HepG2 (cell line): ENCODE measurements around the gene KRTAP5-11. TPM values are rescaled to one million over a fixed set of nuclear protein-coding genes. Genes with fewer than 3 reads are reported as not detected.
"Not testable (repeated sequence)": the region's sequence is repeated elsewhere in the genome, so short reads cannot be mapped to it uniquely, and the experiment has no call there.

Source experiments
- ATAC-seq: fragments of 200-7000 bp; cut with Tn5 transposase; 3 replicates; pipeline ENCODE4 v1.9.1; 2020; ENCODE audit warnings: mild to moderate bottlenecking, moderate library complexity
- BruUV-seq: library from RNA; stranded (reverse); fragments of 400-500 nt; replicated peaks from 2 replicates; lab custom pipeline; 2021; lab: Mats Ljungman, UMichigan
- CTCF ChIA-PET: fragments of 300-600 bp; formaldehyde crosslinking; extraction: SDS; loops from one replicate; lab custom pipeline; 2021; ENCODE audit warnings: low total read pairs, inconsistent platforms, low intra/inter-chr PET ratio; lab: Yijun Ruan, JAX
- POLR2A ChIA-PET: fragments of 350-600 bp; sonication (Branson Sonifier 250); formaldehyde crosslinking; loops from one replicate; lab custom pipeline; 2020; ENCODE audit warnings: antibody characterized with exemption, inconsistent platforms; lab: Yijun Ruan, JAX
- DNase-seq: peaks from one replicate; pipeline ENCODE4 v3.0.0-alpha.2; 2015; ENCODE audit warnings: low spot score
- FAIRE-seq: peaks from 3 replicates; lab custom pipeline; 2011; peaks lifted over from hg19 to GRCh38; lab: Jason Lieb, UNC
- H2AFZ ChIP-seq: one replicate; pipeline ENCODE4 v1.6.1; 2011; ENCODE audit warnings: low read length, inconsistent platforms
- H3K27ac ChIP-seq: fragments of 300-600 bp; 3 replicates; pipeline ENCODE4 v1.8.0; 2011; ENCODE audit warnings: mixed run types, mild to moderate bottlenecking, mixed read lengths, low read length, inconsistent platforms; ENCODE audit not compliant: insufficient read depth; ENCODE audit errors: extremely low read length
- H3K27me3 ChIP-seq, 2 experiments: fragments of 200-600 bp in 1 of 2; 2 replicates in 1 of 2; 3 replicates in 1 of 2; pipeline versions ENCODE4 v1.6.0 to v1.8.0; 2011; ENCODE audit warnings: low read length in 2 of 2, mild to moderate bottlenecking in 2 of 2, moderate library complexity in 2 of 2, inconsistent platforms in 1 of 2; ENCODE audit not compliant: insufficient read depth in 2 of 2, control insufficient read depth in 1 of 2
- H3K36me3 ChIP-seq, 2 experiments: fragments of 200-600 bp in 1 of 2; replicated peaks in 1 of 2; 2 replicates in 1 of 2; 3 replicates in 1 of 2; pipeline versions ENCODE4 v1.5.1 to v1.8.0; 2011; ENCODE audit warnings: low read length in 2 of 2, inconsistent platforms in 1 of 2; ENCODE audit not compliant: insufficient read depth in 2 of 2, control insufficient read depth in 1 of 2
- H3K4me1 ChIP-seq: 2 replicates; pipeline ENCODE4 v1.5.1; 2012; ENCODE audit warnings: low read length, inconsistent platforms; ENCODE audit not compliant: insufficient read depth
- H3K4me2 ChIP-seq: 2 replicates; pipeline ENCODE4 v1.6.0; 2011; ENCODE audit warnings: low read depth, low read length, inconsistent platforms
- H3K4me3 ChIP-seq, 3 experiments: fragments of 200-600 bp in 1 of 3; sonication (generic), shearing (Covaris generic) in 1 of 3; replicated peaks in 1 of 3; 2 replicates each; pipeline ENCODE4 v1.5.1; 2011 to 2016; ENCODE audit warnings: low read length in 3 of 3, inconsistent platforms in 2 of 3, low read depth in 2 of 3, mild to moderate bottlenecking in 2 of 3, control low read depth in 1 of 3, mixed read lengths in 1 of 3; ENCODE audit not compliant: insufficient read depth in 1 of 3
- H3K79me2 ChIP-seq: one replicate; pipeline ENCODE4 v1.6.1; 2011; ENCODE audit warnings: low read length, inconsistent platforms; ENCODE audit not compliant: insufficient read depth
- H3K9ac ChIP-seq: 2 replicates; pipeline ENCODE4 v1.6.0; 2011; ENCODE audit warnings: mild to moderate bottlenecking, low read depth, low read length, inconsistent platforms; ENCODE audit not compliant: insufficient read depth
- H3K9me3 ChIP-seq: 2 replicates; pipeline ENCODE4 v1.5.1; 2012; ENCODE audit warnings: mild to moderate bottlenecking, low read length
- H4K20me1 ChIP-seq: 2 replicates; pipeline ENCODE4 v1.6.0; 2011; ENCODE audit warnings: inconsistent platforms, mild to moderate bottlenecking, low read length, moderate library complexity; ENCODE audit not compliant: insufficient read depth
- WGBS: methylation state at CpG from one replicate; pipeline ENCODE4 v1.1.6; 2017; ENCODE audit warnings: low lambda C conversion rate; 5-methylcytosine and 5-hydroxymethylcytosine counted together
- in situ Hi-C: cut with HindIII; loops from 2 replicates; pipeline ENCODE4 v1.10.0; 2017; ENCODE audit warnings: low pct_unique_long_range_greater_than_20kb; ENCODE audit not compliant: extremely low pct_ligation_motif_present
- intact Hi-C: fragments of 100-400 bp; cut with micrococcal nuclease; formaldehyde crosslinking; loops from one replicate; pipeline ENCODE4 v1.10.0; 2022; ENCODE audit not compliant: unreplicated experiment
- polyA plus RNA-seq, 8 experiments: library from polyadenylated mRNA; depleted of rRNA in 3 of 8; stranded (reverse) in 7 of 8; unstranded in 1 of 8; fragments of >200 nt; fragmentation: Illumina TruSeq in 4 of 8; extraction: Trizol in 4 of 8; gene quantifications; 2 replicates each; pipeline versions ENCODE4 v1.2.1 to v1.2.3, GENCODE V29; 2011 to 2016; ENCODE audit warnings: low read depth in 4 of 8, missing spikeins in 1 of 8, mixed read lengths in 1 of 8; ENCODE audit not compliant: insufficient read depth in 1 of 8
- total RNA-seq, 5 experiments: library from RNA; depleted of rRNA; stranded (reverse); fragments of >200 nt; fragmentation: Illumina TruSeq; extraction: Trizol; gene quantifications; 2 replicates each; pipeline ENCODE4 v1.2.3, GENCODE V29; 2016; ENCODE audit warnings: low read depth in 1 of 5
- TF ChIP-seq, protein P1 (sequence below): sonication (generic); formaldehyde crosslinking; IDR thresholded peaks from 2 replicates; pipeline ENCODE4 v1.5.1; 2020; ENCODE audit warnings: mild to moderate bottlenecking, missing genetic modification reagents, moderate library complexity

Gene KRTAP5-11
- total and polyA plus RNA-seq, 2 of the 13 experiments (the other 11 are each of a cell fraction or from before 2014, with no cell fraction given) = not detected

DNA sequence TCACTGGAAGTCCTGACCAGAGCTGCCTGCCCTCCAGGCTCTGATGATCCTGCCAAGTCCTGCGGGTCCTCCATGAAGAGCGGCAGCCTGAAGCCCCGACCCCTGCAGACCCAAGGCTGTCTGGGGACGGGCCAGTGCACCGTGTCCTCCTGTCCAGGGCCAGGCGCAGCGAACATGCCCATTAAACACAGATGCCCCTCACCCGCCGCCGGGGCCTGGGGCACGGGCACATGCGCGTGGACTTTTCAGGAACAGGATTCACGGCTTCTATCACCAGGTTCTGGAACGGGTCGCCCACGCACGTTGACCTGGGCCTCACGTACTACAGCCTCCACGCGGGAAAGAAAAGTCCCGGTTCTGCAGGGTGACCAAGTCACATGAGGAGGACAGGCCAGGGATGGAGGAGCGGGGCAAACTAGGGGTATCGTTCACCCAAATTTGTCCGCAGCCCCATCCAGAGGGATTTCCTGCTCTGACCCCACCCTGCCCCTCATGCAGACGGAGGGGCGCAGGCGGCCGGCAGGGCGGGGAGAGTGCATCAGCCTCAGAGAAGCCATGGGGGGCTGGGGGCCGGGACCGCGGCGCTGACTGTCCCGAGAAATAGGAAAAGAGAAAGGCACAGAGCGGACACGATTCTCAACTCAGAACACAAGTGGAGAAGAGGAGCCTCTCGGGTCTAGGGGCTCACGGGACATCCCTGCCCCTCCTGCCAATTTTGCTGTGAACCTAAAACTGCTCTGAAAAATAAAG is 11.4 kb downstream of the KRTAP5-11 start:
- Histone ChIP-seq H3K27me3 (peaks cover 9 to 49% of the 10 kb centered on the region in 2 experiments; a peak in 4 of 5 replicates), H3K4me1 (peaks cover 43% of the 10 kb centered on the region)
- H4K20me1 ChIP-seq, ATAC-seq, CTCF ChIA-PET, H3K36me3 ChIP-seq, H3K4me2 ChIP-seq, intact Hi-C loops, H2AFZ ChIP-seq, H3K27ac ChIP-seq, H3K79me2 ChIP-seq, H3K9me3 ChIP-seq, in situ Hi-C loops, DNase-seq, FAIRE-seq, H3K9ac ChIP-seq, H3K4me3 ChIP-seq, POLR2A ChIA-PET, BruUV-seq: not testable (repeated sequence)
- WGBS = 65% methylated on average over 23 of the region's 39 CpGs
- TF ChIP-seq, protein P1, sequence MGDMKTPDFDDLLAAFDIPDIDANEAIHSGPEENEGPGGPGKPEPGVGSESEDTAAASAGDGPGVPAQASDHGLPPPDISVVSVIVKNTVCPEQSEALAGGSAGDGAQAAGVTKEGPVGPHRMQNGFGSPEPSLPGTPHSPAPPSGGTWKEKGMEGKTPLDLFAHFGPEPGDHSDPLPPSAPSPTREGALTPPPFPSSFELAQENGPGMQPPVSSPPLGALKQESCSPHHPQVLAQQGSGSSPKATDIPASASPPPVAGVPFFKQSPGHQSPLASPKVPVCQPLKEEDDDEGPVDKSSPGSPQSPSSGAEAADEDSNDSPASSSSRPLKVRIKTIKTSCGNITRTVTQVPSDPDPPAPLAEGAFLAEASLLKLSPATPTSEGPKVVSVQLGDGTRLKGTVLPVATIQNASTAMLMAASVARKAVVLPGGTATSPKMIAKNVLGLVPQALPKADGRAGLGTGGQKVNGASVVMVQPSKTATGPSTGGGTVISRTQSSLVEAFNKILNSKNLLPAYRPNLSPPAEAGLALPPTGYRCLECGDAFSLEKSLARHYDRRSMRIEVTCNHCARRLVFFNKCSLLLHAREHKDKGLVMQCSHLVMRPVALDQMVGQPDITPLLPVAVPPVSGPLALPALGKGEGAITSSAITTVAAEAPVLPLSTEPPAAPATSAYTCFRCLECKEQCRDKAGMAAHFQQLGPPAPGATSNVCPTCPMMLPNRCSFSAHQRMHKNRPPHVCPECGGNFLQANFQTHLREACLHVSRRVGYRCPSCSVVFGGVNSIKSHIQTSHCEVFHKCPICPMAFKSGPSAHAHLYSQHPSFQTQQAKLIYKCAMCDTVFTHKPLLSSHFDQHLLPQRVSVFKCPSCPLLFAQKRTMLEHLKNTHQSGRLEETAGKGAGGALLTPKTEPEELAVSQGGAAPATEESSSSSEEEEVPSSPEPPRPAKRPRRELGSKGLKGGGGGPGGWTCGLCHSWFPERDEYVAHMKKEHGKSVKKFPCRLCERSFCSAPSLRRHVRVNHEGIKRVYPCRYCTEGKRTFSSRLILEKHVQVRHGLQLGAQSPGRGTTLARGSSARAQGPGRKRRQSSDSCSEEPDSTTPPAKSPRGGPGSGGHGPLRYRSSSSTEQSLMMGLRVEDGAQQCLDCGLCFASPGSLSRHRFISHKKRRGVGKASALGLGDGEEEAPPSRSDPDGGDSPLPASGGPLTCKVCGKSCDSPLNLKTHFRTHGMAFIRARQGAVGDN (CRISPR knock-in tag) = peak; percentile 11; the same call in 1 of the 2 replicates
